DOHH2 (cell line): Measurements from ENCODE around the gene SHMT2.

Experiments used
- H3F3A ChIP-seq: fragments of 200-600 bp; sonication (generic), shearing (Covaris generic); 2 replicates; pipeline ENCODE4 v1.6.0; 2016; ENCODE audit warnings: antibody characterized with exemption, mild to moderate bottlenecking; ENCODE audit not compliant: control insufficient read depth, insufficient read depth
- H3K27ac ChIP-seq: fragments of 200-600 bp; sonication (generic); 2 replicates; pipeline ENCODE4 v1.5.1; 2014; ENCODE audit warnings: low read depth, mild to moderate bottlenecking, low read length, moderate library complexity
- H3K27me3 ChIP-seq: fragments of 200-600 bp; sonication (generic); 2 replicates; pipeline ENCODE4 v1.6.1; 2014; ENCODE audit warnings: mild to moderate bottlenecking, low read length, mixed read lengths; ENCODE audit not compliant: control insufficient read depth
- H3K36me3 ChIP-seq: fragments of 200-600 bp; sonication (generic); 2 replicates; pipeline ENCODE4 v1.6.1; 2014; ENCODE audit warnings: mild to moderate bottlenecking, low read length, moderate library complexity, mixed read lengths; ENCODE audit not compliant: control insufficient read depth
- H3K4me1 ChIP-seq: fragments of 200-600 bp; sonication (generic); 2 replicates; pipeline ENCODE4 v1.6.1; 2014; ENCODE audit warnings: mild to moderate bottlenecking, low read length, mixed read lengths; ENCODE audit not compliant: control insufficient read depth
- H3K4me2 ChIP-seq: fragments of 200-600 bp; sonication (generic); 2 replicates; pipeline ENCODE4 v1.6.0; 2014; ENCODE audit warnings: mild to moderate bottlenecking, low read length, moderate library complexity
- H3K4me3 ChIP-seq: fragments of 200-600 bp; sonication (generic); 2 replicates; pipeline ENCODE4 v1.5.1; 2014; ENCODE audit warnings: mild to moderate bottlenecking, low read length, mixed read lengths
- H3K79me2 ChIP-seq: fragments of 200-600 bp; sonication (generic); 2 replicates; pipeline ENCODE4 v1.6.1; 2014; ENCODE audit warnings: mild to moderate bottlenecking, low read length, mixed read lengths; ENCODE audit not compliant: control insufficient read depth
- H3K9me2 ChIP-seq: fragments of 200-600 bp; sonication (generic); replicated peaks from 2 replicates; pipeline ENCODE4 v1.6.1; 2014; ENCODE audit warnings: mild to moderate bottlenecking, low read length, mixed read lengths; ENCODE audit not compliant: control insufficient read depth
- H3K9me3 ChIP-seq: fragments of 200-600 bp; sonication (generic); 2 replicates; pipeline ENCODE4 v1.6.1; 2014; ENCODE audit warnings: antibody characterized with exemption, low read length, mixed read lengths; ENCODE audit not compliant: control insufficient read depth, insufficient read depth
- H4K20me1 ChIP-seq: fragments of 200-600 bp; sonication (generic); 2 replicates; pipeline ENCODE4 v1.6.0; 2014; ENCODE audit warnings: low read depth, mild to moderate bottlenecking, antibody characterized with exemption, low read length, moderate library complexity; ENCODE audit not compliant: control insufficient read depth, insufficient read depth
- CTCF ChIP-seq: fragments of 200-600 bp; sonication (generic); IDR thresholded peaks from one replicate; pipeline ENCODE4 v1.5.1; 2014; ENCODE audit warnings: antibody characterized with exemption, mild to moderate bottlenecking, low read depth, low read length; ENCODE audit not compliant: poor library complexity, severe bottlenecking
- EZH2phosphoT487 ChIP-seq: fragments of 200-600 bp; sonication (generic); IDR thresholded peaks from 2 replicates; pipeline ENCODE4 v1.6.1; 2017; ENCODE audit warnings: borderline replicate concordance, mild to moderate bottlenecking, antibody characterized with exemption, low read length, moderate library complexity, mixed read lengths

Gene SHMT2

GRCh38 chr12:57236925-57237595, 7.5 kb downstream of the SHMT2 start:
- H3K36me3 ChIP-seq, result peaks cover 48% of the 10 kb centered on the region
- H3K4me1 ChIP-seq, result peaks cover 88% of the 10 kb centered on the region
- H3K9me2 ChIP-seq, result no peaks in the 10 kb centered on the region
- H3K27ac ChIP-seq, result no peak overlapping the region; the same call in 1 of the 2 replicates
- H4K20me1 ChIP-seq, result peaks cover 7% of the 10 kb centered on the region; the same call in 1 of the 2 replicates
- H3K9me3 ChIP-seq, result no peaks in the 10 kb centered on the region
- peak overlapping the region; percentile 99 for H3K4me2 ChIP-seq
- peaks cover 49% of the 10 kb centered on the region for H3F3A ChIP-seq
- H3K79me2 ChIP-seq, result peaks cover 21% of the 10 kb centered on the region
- no peaks in the 10 kb centered on the region for H3K27me3 ChIP-seq
- H3K4me3 ChIP-seq, result peak overlapping the region; percentile 87
- TF ChIP-seq CTCF, result no peak
- no peak for TF ChIP-seq EZH2phosphoT487

- peak overlapping the region; percentile 99 for H3K4me2 ChIP-seq
- H3K79me2 ChIP-seq, result peaks cover 20% of the 10 kb centered on the region
- H3F3A ChIP-seq, result peaks cover 49% of the 10 kb centered on the region
- peak overlapping the region; percentile 98 for H3K27ac ChIP-seq
- H3K9me2 ChIP-seq, result no peaks in the 10 kb centered on the region
- H3K27me3 ChIP-seq, result no peaks in the 10 kb centered on the region
- peaks cover 83% of the 10 kb centered on the region for H3K4me1 ChIP-seq
- peaks cover 7% of the 10 kb centered on the region; the same call in 1 of the 2 replicates for H4K20me1 ChIP-seq
- no peaks in the 10 kb centered on the region for H3K9me3 ChIP-seq
- TF ChIP-seq CTCF (no peak), EZH2phosphoT487 (no peak)
- H3K36me3 ChIP-seq, result peaks cover 44% of the 10 kb centered on the region
- peak overlapping the region; percentile 87 for H3K4me3 ChIP-seq
Measured at GRCh38 chr12:57237596-57237931, 8.1 kb downstream of the SHMT2 start.

GRCh38 chr12:57237932-57238853, 8.7 kb downstream of the SHMT2 start:
- H3K4me2 ChIP-seq, result peak overlapping the region; percentile 99
- peaks cover 17% of the 10 kb centered on the region for H3K79me2 ChIP-seq
- TF ChIP-seq CTCF (no peak), EZH2phosphoT487 (no peak)
- peak overlapping the region; percentile 98 for H3K27ac ChIP-seq
- peaks cover 37% of the 10 kb centered on the region for H3K36me3 ChIP-seq
- peaks cover 49% of the 10 kb centered on the region for H3F3A ChIP-seq
- no peaks in the 10 kb centered on the region for H3K27me3 ChIP-seq
- H3K4me3 ChIP-seq, result peak overlapping the region; percentile 87
- 0 out of 2 replicates have a peak, but pooled peaks cover 3% of the 10 kb centered on the region for H4K20me1 ChIP-seq
- no peaks in the 10 kb centered on the region for H3K9me3 ChIP-seq
- peaks cover 79% of the 10 kb centered on the region for H3K4me1 ChIP-seq
- no peaks in the 10 kb centered on the region for H3K9me2 ChIP-seq
